GM21447 (cell line): ENCODE data around the gene PCDH9.
"Not testable (repeated sequence)": the region's sequence is repeated elsewhere in the genome, so short reads cannot be mapped to it uniquely, and the experiment has no call there.

Experiments
- ATAC-seq: cut with Tn5 transposase; IDR thresholded peaks from one replicate; pipeline ENCODE4 v1.9.1; 2021; ENCODE audit not compliant: unreplicated experiment

PCDH9 gene

DNA sequence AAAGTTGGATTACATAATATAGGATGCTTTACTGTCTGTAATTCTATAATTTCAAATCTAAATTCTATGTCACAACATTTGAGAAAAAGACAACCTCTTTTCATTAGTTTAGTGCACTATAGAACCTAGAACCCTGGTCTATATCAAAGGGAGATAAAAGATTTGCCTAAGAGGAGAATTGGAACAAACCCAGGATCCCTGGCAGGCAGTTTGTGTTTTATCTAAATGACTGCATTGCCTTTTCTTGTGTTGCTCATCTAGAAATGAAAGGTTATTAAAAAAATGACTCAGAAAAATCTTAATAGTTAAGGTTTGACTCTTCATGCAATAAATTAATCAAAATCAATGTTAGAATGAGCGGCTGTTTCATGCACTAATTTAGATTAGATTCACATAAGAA is 96.7 kb downstream of the PCDH9 start:
- ATAC-seq: no peak

GRCh38 chr13:67131393-67131792 is 98.7 kb downstream of the PCDH9 start:
- no peak for ATAC-seq

DNA sequence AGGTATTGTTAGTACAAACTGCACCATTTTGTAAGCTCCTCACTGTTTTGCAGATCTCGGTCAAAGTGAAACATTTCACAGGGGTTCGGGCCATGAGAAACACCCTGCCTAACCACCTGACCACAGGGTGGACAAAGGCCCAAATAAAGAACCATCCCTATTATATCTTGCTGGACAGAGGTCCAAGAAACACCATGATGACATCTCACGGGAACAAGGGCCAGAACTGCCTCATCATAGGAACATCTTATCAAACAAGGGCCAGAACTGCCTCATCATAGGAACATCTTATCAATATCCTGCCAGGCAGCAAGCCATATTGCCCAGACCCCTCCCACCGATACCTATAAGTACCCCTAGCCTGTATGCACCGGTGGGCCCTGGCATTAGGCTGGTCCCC is 99.7 kb downstream of the PCDH9 start:
- no peak for ATAC-seq

GRCh38 chr13:67128136-67128535 is 102.0 kb downstream of the PCDH9 start:
- ATAC-seq: no peak

DNA sequence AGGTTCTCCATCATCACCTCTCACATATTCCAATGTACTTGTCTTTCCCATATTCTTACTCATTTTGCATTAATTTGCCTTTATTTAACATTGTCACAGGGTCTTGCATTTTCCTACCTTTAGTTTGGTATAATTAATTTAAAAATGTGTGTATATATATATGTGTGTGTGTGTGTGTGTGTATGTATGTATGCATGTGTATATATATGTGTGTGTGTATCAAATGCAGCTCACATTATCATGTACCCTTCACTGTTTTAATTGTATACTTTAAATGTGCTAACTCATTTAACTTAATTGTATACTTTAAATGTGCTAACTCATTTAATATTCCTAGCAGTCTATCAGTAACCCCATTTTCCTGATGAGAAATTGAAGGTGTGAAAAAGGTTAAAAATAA is 104.5 kb downstream of the PCDH9 start:
- ATAC-seq: no peak

DNA sequence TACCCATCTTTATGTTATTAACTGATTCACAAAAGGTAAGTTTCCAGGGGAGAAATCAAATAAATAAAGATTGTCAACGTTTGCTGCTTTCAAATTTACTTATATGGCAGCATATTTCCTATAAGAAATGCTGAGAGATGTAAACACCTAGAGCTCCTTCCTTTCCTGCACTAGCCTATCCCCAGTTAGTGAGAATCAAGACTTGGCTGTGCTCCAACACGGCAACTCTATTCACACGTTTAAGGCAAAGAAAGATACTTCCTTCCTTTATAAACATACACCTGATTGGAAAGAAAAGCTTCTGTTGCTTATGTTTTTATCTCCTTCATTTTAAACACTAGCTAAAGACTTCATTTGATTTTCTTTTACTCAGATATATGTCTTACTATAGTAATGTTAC is 107.0 kb downstream of the PCDH9 start:
- ATAC-seq: no peak

DNA sequence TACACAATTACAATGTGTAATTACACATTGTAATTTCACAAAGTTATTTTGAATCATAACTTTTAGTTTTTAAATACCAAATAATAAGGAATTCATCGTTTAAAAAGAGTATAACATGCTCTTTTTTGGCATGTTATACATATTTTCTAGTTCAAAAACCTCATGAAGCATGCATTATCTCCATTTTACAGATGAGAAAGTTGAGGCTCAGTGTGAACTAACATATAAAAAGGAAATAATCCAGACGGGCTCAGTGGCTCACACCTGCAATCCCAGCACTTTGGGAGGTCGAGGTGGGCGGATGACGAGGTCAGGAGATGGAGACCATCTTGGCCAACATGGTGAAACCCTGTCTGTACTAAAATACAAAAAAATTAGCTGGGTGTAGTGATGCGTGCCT is 107.9 kb downstream of the PCDH9 start:
- no peak for ATAC-seq

- ATAC-seq: no peak
Observed at GRCh38 chr13:67120872-67121531, 109.1 kb downstream of the PCDH9 start.

GRCh38 chr13:67119481-67119894 is 110.6 kb downstream of the PCDH9 start:
- ATAC-seq: no peak

DNA sequence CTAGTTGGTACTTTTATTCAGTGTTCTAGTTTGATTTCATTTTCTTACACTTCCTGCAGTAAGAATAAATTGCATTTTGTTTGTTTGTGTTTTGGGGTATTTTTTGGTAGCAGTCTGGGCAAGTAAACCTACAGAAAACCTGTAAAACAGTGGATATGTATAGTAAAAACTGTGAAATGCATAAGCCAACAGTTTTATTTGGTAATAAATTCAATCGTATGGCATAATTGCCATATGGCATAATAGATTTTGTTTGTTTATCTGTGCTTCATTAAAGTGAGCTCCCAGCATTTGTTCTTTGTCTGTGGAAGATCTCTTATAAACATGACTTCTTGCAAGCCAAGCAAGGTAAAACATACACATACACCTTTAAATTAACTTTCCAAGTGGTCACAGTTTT is 111.9 kb downstream of the PCDH9 start:
- ATAC-seq: no peak

DNA sequence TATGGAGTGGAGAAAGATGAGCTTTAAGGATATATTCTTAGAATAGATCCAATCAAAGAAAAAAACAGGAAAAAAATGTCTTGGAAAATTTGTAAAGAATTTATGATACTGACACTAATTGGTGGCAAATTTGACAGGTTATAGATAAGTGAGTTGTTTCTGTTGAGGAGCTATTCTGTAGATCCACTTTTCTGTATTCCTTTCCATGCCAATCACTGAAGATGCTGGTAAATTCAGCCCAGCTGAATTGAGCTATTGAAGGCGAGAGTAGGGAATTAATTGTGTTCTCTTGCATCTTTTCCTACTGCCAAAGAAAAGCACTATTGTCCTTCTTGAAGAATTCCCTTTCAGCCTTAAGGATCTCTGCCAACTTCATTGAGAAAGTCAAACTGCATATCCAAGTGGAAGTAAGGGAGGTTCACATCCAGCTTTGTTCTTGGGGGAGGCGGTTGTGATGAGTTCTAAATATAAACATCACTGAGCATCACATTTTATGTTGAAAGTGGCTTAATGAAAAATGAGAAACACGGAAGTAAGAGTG is 113.1 kb downstream of the PCDH9 start:
- ATAC-seq: no peak

DNA sequence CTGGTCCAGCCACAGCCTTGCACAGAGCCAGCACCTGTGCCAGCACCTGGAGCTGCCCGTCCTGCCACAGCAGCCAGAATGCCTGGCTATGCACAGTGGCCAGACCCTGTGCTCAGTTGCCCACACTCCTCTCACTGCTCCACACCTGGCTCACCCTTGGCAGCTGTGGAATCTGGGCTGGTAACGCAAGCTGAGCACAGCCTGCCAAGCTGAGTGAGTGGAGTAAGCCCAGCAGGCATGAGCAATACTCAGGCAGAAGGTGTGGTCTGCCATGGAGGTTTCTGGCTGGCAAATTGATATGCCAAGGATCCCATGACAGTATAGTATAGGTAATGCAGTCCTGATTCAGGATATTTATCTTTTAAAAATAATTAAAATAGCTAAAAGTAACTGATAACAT is 122.2 kb downstream of the PCDH9 start:
- no peak for ATAC-seq

GRCh38 chr13:67106502-67107057 is 123.6 kb downstream of the PCDH9 start:
- ATAC-seq: no peak

DNA sequence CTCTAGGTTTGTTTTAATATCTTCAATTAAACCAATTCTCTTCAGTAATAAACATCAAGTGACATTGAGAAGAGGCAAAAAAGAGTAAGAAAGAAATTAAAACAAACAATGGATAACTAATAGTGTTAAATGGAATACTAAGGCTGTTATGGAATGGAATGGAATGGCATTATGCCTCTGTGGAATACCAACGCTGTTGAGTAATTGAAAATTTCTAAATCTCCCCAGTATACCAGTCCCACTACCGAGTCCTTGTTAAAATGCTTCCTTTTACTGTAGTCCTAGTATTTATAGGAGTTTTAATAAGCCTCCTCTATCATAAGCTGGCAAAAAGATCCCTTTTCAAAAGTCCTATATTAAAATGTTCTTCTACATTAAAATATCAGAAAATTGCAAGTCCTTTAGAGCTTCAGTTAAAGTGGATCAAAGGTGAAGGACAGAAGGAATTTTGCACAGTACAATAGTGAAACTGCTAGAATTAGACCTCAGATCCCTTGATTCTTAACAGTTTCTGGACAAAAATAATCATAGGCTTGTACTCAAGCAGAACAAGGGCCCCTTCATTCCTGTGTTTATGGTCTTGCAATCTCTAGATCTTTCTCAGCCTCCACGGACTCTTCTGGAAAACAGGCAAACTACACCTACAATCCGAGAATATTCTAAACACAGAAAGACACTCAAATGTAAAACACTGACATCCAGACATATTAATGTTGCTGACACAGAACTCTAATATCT is 128.2 kb downstream of the PCDH9 start:
- ATAC-seq: no peak

DNA sequence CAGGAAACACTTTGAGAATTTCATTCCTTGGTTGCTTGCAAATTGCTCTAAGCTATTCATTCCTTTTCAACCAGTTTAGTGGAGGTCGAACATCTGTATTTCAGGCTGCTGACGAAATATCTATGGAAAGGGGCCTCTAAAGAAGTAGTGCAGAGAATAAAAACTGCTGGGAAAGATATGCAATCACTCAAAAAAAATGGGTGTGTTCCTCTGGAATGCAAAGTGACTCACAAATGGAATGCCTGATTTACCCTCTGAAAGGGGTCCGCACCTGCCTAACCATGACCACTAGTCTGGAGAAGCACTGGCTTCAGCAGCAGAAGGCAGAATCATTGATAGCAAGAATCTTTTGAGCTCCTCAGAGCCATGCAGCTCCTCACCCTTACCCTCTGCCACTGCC is 129.4 kb downstream of the PCDH9 start:
- no peak for ATAC-seq

DNA sequence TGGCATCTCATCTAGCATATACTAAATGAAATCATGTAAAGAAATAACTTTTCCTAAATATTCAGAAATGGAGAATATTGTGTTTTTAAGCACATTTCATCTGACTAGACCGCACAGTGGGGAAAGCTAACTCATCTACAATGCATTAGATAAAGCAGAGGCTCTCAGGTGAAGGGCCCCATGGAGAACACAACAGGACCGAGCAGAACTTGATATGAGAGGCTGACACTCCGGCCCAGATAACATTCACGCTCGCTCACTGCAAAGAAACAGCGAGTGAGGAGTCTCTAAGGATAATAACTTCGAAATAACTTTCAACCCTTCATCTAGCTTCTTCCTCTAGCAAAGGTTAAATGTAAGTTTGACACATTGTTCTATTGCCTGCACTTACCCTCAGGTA is 130.6 kb downstream of the PCDH9 start:
- no peak for ATAC-seq

DNA sequence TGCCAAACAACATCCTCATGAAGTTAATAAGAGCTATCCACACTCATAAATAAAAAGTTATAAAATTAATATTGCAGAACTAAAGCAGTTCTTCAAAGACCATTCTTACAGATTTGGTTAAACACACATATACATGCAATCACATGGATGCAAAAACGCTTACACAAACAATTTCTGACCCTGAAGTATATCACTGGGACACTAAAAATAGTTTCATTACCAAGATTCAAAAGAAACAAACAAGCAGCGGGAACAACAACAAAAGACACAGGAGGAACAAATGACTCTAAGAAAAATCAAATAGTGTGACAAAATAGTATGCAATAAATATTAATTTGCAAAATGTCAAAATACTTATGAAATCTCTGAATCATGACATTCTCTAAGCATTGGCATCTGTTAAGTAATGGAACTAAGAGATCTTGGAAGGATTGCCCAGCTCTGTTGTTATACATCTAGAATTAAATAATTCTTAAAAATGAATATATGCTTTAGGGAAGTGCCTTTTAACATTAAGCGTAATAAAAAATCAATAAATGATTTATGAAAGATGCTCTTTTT is 132.2 kb downstream of the PCDH9 start:
- ATAC-seq: no peak

GRCh38 chr13:67096893-67097292 is 133.2 kb downstream of the PCDH9 start:
- not testable (repeated sequence) for ATAC-seq

DNA sequence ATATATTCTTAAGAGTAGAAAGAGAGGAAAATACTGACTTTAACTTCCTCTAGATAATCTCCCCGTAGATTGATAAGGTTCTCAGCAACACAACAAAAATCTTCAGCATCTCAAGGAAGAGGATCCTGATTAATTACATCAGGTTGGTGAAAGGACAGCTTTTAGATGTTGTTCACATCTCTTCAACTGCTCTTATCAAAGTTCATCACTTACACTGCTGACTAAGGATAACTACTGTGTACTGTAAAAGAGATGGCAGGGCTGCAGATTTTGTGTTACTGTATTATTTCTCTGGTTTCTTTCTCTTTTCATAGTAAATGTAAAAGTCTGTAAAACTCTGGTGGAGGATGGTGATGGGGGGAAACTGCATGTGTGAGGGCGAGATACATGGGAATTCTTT is 133.7 kb downstream of the PCDH9 start:
- ATAC-seq: no peak

GRCh38 chr13:67095621-67096020 is 134.5 kb downstream of the PCDH9 start:
- no peak for ATAC-seq

DNA sequence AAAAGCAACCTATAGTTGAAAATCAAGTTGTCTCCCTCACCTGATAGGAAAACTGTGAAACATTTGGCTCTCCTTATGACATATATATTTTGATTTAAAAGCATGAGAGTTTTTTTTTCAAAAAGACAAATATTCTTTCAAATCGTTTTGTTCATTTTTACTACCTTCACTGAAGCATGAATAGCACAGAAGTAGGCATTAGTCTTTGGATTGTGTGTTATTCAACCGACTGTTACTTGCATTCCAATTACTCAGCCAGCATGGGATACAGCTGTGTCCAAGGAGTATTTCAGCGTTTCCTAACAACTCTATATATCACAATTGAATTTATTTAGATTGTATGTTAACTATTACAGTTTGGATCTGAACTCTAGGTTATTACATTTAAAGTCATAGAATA is 135.2 kb downstream of the PCDH9 start:
- no peak for ATAC-seq

GRCh38 chr13:67094078-67094477 is 136.1 kb downstream of the PCDH9 start:
- ATAC-seq: no peak
